Measurements from ENCODE around the gene BAG1. TPM values are rescaled to one million over a fixed set of nuclear protein-coding genes. Genes with fewer than 3 reads are reported as not detected.

The BAG1 gene
- total and polyA plus RNA-seq, 2 experiments from 2014 or later = 44.7 to 55.4 TPM

DNA sequence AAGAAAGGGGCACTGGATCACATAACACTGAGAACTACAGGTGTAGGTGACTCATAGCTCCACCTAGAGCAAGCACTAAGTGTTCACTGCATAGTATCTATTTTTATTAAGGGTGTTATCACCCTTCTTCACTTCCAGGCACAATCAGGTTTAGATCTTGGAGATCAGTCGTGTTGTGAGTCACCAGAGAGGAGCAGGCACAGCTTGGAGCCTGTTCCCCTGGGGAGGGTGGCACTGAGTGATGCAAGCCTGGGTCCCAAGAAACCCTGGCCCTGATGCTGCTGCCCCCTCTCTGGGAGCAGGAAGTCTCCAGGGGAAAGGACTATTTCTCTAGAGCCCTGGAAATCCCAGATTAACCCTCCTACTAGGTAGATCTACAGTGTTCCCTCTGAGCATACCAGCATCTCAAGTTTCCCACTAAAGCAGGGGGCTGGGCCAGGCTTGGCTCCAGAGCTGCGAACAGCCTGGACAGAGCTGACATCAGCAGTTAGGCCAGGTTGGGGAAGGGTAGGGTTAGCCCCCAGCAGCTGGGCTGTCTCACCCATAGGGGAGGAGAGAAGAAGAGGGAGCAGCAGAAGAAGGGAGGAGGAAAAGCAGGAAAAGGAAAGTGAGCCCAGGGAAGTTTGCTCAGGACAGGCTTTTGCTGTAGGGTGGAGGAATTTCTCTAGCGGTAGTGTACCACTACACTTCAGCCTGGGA lies 52.7 kb downstream of the BAG1 start:
- H3K9me3 Mint-ChIP-seq = no peaks in the 10 kb centered on the region
- Histone ChIP-seq H3K79me2 (replicated peaks; ENCODE audit: insufficient read depth) (no peaks in the 10 kb centered on the region), H3K4me3 (no peak overlapping the region), H3K4me1 (ENCODE audit: insufficient read depth) (no peaks in the 10 kb centered on the region), H4K20me1 (replicated peaks; ENCODE audit: insufficient read depth) (no peaks in the 10 kb centered on the region), H3F3A (replicated peaks; ENCODE audit: low read depth) (no peaks in the 10 kb centered on the region), H3K9me2 (ENCODE audit: insufficient read depth) (peaks cover 3% of the 10 kb centered on the region; the same call in 1 of the 2 replicates), H3K36me3 (ENCODE audit: insufficient read depth) (no peaks in the 10 kb centered on the region), H3K27me3 (ENCODE audit: insufficient read depth) (no peaks in the 10 kb centered on the region), H2AFZ (peak overlapping the region; percentile 20), H3K4me2 (peak overlapping the region; percentile 20; the same call in 1 of the 2 replicates), H3K27ac (ENCODE audit: low read depth) (no peak overlapping the region)
- H3K4me1 Mint-ChIP-seq = peaks cover 12% of the 10 kb centered on the region
- H3K4me3 Mint-ChIP-seq = no peak overlapping the region; the same call in 2 of the 3 replicates
- no peak overlapping the region; the same call in 1 of the 2 replicates for H3K27ac Mint-ChIP-seq
- TF ChIP-seq, protein P1, sequence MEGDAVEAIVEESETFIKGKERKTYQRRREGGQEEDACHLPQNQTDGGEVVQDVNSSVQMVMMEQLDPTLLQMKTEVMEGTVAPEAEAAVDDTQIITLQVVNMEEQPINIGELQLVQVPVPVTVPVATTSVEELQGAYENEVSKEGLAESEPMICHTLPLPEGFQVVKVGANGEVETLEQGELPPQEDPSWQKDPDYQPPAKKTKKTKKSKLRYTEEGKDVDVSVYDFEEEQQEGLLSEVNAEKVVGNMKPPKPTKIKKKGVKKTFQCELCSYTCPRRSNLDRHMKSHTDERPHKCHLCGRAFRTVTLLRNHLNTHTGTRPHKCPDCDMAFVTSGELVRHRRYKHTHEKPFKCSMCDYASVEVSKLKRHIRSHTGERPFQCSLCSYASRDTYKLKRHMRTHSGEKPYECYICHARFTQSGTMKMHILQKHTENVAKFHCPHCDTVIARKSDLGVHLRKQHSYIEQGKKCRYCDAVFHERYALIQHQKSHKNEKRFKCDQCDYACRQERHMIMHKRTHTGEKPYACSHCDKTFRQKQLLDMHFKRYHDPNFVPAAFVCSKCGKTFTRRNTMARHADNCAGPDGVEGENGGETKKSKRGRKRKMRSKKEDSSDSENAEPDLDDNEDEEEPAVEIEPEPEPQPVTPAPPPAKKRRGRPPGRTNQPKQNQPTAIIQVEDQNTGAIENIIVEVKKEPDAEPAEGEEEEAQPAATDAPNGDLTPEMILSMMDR (conservative IDR thresholded peaks at IDR 0.05; ENCODE audit: low read depth in 2 of 2) = 0 out of 4 replicates have a peak, but pooled peaks of 1 of the 2 experiments have one; percentile 11
- TF ChIP-seq, protein P2, sequence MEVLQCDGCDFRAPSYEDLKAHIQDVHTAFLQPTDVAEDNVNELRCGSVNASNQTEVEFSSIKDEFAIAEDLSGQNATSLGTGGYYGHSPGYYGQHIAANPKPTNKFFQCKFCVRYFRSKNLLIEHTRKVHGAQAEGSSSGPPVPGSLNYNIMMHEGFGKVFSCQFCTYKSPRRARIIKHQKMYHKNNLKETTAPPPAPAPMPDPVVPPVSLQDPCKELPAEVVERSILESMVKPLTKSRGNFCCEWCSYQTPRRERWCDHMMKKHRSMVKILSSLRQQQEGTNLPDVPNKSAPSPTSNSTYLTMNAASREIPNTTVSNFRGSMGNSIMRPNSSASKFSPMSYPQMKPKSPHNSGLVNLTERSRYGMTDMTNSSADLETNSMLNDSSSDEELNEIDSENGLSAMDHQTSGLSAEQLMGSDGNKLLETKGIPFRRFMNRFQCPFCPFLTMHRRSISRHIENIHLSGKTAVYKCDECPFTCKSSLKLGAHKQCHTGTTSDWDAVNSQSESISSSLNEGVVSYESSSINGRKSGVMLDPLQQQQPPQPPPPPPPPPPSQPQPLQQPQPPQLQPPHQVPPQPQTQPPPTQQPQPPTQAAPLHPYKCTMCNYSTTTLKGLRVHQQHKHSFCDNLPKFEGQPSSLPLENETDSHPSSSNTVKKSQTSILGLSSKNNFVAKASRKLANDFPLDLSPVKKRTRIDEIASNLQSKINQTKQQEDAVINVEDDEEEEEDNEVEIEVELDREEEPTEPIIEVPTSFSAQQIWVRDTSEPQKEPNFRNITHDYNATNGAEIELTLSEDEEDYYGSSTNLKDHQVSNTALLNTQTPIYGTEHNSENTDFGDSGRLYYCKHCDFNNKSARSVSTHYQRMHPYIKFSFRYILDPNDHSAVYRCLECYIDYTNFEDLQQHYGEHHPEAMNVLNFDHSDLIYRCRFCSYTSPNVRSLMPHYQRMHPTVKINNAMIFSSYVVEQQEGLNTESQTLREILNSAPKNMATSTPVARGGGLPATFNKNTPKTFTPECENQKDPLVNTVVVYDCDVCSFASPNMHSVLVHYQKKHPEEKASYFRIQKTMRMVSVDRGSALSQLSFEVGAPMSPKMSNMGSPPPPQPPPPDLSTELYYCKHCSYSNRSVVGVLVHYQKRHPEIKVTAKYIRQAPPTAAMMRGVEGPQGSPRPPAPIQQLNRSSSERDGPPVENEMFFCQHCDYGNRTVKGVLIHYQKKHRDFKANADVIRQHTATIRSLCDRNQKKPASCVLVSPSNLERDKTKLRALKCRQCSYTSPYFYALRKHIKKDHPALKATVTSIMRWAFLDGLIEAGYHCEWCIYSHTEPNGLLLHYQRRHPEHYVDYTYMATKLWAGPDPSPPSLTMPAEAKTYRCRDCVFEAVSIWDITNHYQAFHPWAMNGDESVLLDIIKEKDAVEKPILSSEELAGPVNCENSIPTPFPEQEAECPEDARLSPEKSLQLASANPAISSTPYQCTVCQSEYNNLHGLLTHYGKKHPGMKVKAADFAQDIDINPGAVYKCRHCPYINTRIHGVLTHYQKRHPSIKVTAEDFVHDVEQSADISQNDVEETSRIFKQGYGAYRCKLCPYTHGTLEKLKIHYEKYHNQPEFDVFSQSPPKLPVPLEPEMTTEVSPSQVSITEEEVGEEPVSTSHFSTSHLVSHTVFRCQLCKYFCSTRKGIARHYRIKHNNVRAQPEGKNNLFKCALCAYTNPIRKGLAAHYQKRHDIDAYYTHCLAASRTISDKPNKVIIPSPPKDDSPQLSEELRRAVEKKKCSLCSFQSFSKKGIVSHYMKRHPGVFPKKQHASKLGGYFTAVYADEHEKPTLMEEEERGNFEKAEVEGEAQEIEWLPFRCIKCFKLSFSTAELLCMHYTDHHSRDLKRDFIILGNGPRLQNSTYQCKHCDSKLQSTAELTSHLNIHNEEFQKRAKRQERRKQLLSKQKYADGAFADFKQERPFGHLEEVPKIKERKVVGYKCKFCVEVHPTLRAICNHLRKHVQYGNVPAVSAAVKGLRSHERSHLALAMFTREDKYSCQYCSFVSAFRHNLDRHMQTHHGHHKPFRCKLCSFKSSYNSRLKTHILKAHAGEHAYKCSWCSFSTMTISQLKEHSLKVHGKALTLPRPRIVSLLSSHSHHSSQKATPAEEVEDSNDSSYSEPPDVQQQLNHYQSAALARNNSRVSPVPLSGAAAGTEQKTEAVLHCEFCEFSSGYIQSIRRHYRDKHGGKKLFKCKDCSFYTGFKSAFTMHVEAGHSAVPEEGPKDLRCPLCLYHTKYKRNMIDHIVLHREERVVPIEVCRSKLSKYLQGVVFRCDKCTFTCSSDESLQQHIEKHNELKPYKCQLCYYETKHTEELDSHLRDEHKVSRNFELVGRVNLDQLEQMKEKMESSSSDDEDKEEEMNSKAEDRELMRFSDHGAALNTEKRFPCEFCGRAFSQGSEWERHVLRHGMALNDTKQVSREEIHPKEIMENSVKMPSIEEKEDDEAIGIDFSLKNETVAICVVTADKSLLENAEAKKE (CRISPR knock-in tag; IDR thresholded peaks at IDR 0.05) = no peak
- ATAC-seq = peak; percentile 94
- peak; percentile 44 for DNase-seq (ENCODE audit: low spot score)
- H3K36me3 Mint-ChIP-seq (ENCODE audit: low read depth) = no peaks in the 10 kb centered on the region
- H3K27me3 Mint-ChIP-seq (ENCODE audit: insufficient read depth, low read depth, poor library complexity) = no peaks in the 10 kb centered on the region
